HG02870 (cell line): ENCODE results near the gene PCDH9.
"Not testable (repeated sequence)": the region's sequence is repeated elsewhere in the genome, so short reads cannot be mapped to it uniquely, and the experiment has no call there.

ENCODE experiments used
- ATAC-seq: cut with Tn5 transposase; IDR thresholded peaks from one replicate; pipeline ENCODE4 v1.9.1; 2021; ENCODE audit warnings: mild to moderate bottlenecking, moderate library complexity; ENCODE audit not compliant: unreplicated experiment

The PCDH9 gene

GRCh38 chr13:66627512-66627911 is 602.6 kb downstream of the PCDH9 start:
- ATAC-seq, result no peak

DNA sequence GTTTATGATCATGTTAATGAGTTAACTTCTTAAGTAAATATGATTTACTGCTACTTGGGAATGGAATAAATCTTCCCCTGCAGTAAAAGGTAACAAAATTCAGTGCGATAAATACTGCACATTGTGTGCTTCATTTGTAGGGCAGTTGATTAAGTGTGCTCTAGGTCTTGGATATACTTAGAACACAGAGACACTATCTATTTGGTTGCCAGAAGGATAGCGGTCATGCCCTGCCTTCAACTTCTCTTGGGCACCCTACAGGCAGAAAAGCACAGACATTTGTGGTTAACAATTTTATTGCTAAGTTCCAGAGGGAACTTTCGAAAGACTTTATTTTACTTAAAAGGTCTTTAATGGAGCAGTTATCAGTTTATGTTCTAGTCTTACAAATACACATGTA is 605.8 kb downstream of the PCDH9 start:
- no peak for ATAC-seq

GRCh38 chr13:66623129-66623820 is 606.9 kb downstream of the PCDH9 start:
- ATAC-seq, result no peak

DNA sequence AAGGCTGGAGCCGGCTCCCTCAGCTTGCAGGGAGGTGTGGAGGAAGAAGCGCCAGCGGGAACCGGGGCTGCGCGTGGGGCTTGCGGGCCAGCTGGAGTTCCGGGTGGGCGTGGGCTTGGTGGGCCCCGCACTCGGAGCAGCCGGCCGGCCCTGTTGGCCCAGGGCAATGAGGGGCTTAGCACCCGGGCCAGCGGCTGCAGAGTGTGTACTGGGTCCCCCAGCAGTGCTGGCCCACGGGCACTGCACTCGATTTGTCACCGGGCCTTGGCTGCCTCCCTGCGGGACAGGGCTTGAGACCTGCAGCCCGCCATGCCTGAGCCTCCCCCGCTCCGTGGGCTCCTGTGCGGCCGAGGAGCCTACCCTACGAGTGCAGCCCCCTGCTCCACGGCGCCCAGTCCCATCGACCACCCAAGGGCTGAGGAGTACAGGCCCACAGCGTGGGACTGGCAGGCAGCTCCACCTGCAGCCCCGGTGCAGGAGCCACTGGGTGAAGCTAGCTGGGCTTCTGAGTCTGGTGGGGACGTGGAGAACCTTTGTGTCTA is 608.2 kb downstream of the PCDH9 start:
- ATAC-seq, result not testable (repeated sequence)

- ATAC-seq, result no peak
These were observed 611.4 kb downstream of the PCDH9 start for GRCh38 chr13:66618702-66619101.

DNA sequence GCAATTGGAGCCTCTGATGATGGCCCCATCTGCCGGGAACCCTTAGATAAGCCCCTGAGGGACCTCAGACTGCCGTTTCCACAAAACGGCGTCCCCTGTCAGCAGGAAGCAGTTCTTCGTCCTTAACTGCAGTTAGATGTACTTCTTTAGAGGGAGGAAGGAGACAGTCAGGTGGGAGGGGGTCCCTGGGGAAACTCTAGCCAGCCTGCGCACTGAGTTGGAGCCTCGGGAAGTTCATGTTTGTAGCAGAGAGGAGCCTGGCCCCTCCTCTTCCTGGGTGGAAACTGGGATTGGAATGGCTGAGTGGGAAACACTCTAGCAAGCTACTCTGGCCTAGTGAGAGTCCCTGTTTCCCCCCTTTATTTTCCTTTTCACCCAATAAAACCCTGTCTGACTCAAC is 612.4 kb downstream of the PCDH9 start:
- no peak for ATAC-seq

DNA sequence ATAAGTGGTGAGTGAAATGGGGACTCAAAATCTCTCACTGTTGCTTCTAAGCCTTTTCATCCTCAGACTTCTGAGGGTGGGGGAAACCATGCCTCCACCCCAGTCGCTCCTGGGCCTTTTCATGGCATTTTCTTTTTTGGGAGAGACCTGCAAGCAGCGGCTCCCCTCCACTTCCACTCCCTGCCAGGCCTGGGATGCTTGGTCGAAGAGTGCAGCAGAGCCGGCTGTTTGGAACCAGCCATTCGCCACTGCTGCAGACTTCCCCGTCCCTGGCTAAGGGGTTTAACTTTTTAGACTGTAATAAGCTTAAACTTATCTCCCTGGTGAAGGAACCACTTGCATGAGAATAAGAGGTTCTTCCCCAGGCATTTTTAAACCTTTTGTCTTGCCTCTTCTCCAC is 617.2 kb downstream of the PCDH9 start:
- no peak for ATAC-seq

- ATAC-seq, result no peak
These were observed 643.6 kb downstream of the PCDH9 start for GRCh38 chr13:66586489-66586888.

GRCh38 chr13:66585669-66586203 is 644.4 kb downstream of the PCDH9 start:
- no peak for ATAC-seq

GRCh38 chr13:66581675-66582074 is 648.5 kb downstream of the PCDH9 start:
- no peak for ATAC-seq

- ATAC-seq, result no peak
These were observed 651.8 kb downstream of the PCDH9 start for GRCh38 chr13:66578305-66578704.

- ATAC-seq, result no peak
These were observed 652.8 kb downstream of the PCDH9 start for GRCh38 chr13:66577358-66577757.

DNA sequence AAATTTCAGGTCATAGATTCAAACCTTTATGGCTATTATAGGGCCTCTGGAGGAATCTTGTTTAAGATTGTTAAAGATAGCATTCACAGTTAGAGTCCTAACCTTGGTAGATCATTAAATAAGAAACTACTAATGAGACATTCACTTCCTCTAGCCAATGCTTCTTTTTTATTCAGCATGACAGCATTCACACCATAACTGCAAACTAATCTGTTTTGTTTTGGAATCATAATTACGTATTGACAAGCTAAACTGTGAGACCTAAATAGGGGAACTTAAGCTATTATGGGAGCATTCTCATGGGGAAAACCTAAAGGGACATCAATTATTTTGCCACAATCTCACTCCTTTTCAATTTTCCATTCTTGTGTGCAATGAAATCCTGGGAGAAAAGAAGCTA is 653.8 kb downstream of the PCDH9 start:
- no peak for ATAC-seq

- ATAC-seq, result no peak
These were observed 655.5 kb downstream of the PCDH9 start for GRCh38 chr13:66574606-66575005.

DNA sequence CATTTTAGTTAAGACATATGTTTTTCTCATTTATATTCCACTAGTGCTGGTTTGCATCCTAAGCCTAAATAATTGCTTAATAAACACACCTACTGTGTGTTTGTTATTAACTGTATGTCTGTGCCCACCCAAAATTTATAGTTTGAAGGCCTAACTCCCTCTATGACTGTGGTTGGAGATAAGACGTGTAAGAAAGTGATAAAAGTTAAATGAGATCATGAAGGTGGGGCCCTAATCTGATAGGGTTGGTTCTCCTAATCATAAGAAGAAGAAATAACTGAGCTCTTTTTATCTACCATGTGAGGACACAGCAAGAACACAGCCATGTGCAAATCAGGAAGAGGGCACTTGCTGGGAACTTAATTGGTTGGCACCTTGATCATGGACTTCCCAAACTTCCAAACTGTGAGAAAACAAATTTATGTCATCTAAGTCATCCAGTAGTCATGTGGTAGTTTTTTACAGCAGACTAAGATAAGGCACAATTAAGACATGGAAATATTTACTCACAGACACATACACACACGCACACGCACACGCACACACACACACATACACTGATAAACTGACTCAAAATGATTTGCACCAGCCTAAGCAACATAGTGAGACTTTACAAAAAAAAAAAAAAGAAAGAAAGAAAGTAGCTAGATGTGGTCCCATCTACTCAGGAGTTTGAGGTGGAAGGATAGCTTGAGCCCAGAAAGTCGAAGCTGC is 662.1 kb downstream of the PCDH9 start:
- no peak for ATAC-seq

DNA sequence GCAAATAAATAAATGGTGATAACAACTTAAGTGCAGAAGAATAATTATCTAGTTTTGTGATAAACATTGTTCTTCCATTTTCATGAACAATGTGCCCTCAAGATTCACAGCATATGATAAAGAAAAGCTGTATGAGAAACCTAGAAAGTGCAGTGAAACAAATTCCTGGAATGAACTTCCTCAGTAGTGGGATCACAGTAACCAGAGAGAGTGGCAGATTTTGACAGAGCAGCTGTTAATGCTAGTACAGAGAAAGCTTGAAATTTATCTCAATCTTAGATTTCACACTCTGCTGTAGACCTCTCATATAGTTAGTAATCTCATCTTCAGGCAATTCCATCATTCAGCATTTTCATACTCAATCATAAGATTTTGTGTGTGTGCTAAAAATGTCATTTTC is 664.9 kb downstream of the PCDH9 start:
- ATAC-seq, result no peak

- no peak for ATAC-seq
These were observed 667.1 kb downstream of the PCDH9 start for GRCh38 chr13:66563076-66563475.

- no peak for ATAC-seq
These were observed 668.1 kb downstream of the PCDH9 start for GRCh38 chr13:66562054-66562453.

GRCh38 chr13:66560991-66561390 is 669.1 kb downstream of the PCDH9 start:
- no peak for ATAC-seq

GRCh38 chr13:66560189-66560588 is 669.9 kb downstream of the PCDH9 start:
- no peak for ATAC-seq

- no peak for ATAC-seq
These were observed 671.0 kb downstream of the PCDH9 start for GRCh38 chr13:66559093-66559492.

DNA sequence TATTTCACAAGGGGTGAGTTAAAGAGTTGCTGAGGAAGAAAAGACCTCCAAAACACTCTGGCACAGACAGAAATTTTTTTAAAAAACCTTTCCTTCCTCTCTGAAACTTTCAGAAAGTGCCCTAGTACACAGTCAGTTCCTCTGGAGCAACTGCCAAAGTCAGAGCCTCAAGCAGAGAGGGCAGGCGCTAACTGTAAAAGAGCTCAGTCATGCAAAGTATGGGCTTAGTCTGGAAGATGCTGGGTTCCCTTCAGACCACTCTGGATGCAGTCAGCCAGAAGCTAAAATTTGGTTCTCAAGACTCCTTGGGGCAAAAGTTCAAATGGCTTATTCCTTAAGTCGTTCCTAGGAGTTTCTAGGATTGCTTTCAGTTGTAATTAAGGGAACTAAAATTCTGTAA is 671.6 kb downstream of the PCDH9 start:
- no peak for ATAC-seq
